Fibroblast of mammary gland (primary cell): Measurements from ENCODE around the gene SAYSD1.

Experiments used
- DNase-seq: peaks from one replicate; pipeline ENCODE4 v3.0.0-alpha.2; 2010; ENCODE audit warnings: low read depth
- H3K4me3 ChIP-seq: 2 replicates; pipeline ENCODE4 v1.5.1; 2011; ENCODE audit warnings: low read depth, mild to moderate bottlenecking, low read length, moderate library complexity; ENCODE audit not compliant: control insufficient read depth
- CTCF ChIP-seq: conservative IDR thresholded peaks from 2 replicates; pipeline ENCODE4 v1.5.1; 2011; ENCODE audit warnings: low read depth, low read length, inconsistent platforms; ENCODE audit not compliant: control insufficient read depth, insufficient read depth

SAYSD1 gene

GRCh38 chr6:39111280-39111679, 3.7 kb downstream of the SAYSD1 start:
- H3K4me3 ChIP-seq, result no peak overlapping the region
- no peak for DNase-seq
- TF ChIP-seq CTCF, result no peak

GRCh38 chr6:39108041-39108839, 6.7 kb downstream of the SAYSD1 start:
- no peak for DNase-seq
- TF ChIP-seq CTCF, result no peak
- no peak overlapping the region for H3K4me3 ChIP-seq

GRCh38 chr6:39107641-39108040, 7.3 kb downstream of the SAYSD1 start:
- TF ChIP-seq CTCF, result no peak
- no peak overlapping the region for H3K4me3 ChIP-seq
- DNase-seq, result no peak

- no peak for DNase-seq
- H3K4me3 ChIP-seq, result no peak overlapping the region
- no peak for TF ChIP-seq CTCF
These were observed 8.0 kb downstream of the SAYSD1 start for GRCh38 chr6:39107034-39107433.

GRCh38 chr6:39104528-39104927, 10.5 kb downstream of the SAYSD1 start:
- no peak overlapping the region for H3K4me3 ChIP-seq
- no peak for TF ChIP-seq CTCF
- DNase-seq, result no peak

GRCh38 chr6:39102821-39103136, 12.2 kb downstream of the SAYSD1 start:
- peak; percentile 2 for DNase-seq
- no peak for TF ChIP-seq CTCF
- H3K4me3 ChIP-seq, result no peak overlapping the region
